K562 (cell line): ENCODE results near the gene CDKN1C. TPM values are rescaled to one million over a fixed set of nuclear protein-coding genes. Genes with fewer than 3 reads are reported as not detected.

ENCODE experiments used
- ATAC-seq: fragments of 200-7000 bp; cut with Tn5 transposase; 3 replicates; pipeline ENCODE4 v1.9.1; 2020; ENCODE audit warnings: moderate library complexity
- BruUV-seq: library from RNA; stranded (reverse); fragments of 400-500 nt; replicated peaks from 2 replicates; lab custom pipeline; 2021; lab: Mats Ljungman, UMichigan
- CTCF ChIA-PET: fragments of 300-600 bp; formaldehyde crosslinking; extraction: SDS; loops from one replicate; lab custom pipeline; 2021; ENCODE audit warnings: low intra/inter-chr PET ratio; lab: Yijun Ruan, JAX
- POLR2A ChIA-PET: fragments of 300-600, 350-650 bp; sonication (Branson Sonifier 250); formaldehyde crosslinking; extraction: SDS; loops from one replicate; lab custom pipeline; 2021; ENCODE audit warnings: antibody characterized with exemption, inconsistent platforms; lab: Yijun Ruan, JAX
- DNase-seq, 4 experiments: peaks; one replicate each; pipeline versions ENCODE4 v3.0.0 to v3.0.0-alpha.2; 2011 to 2018; ENCODE audit warnings: low spot score in 3 of 4, mixed read lengths in 3 of 4; ENCODE audit errors: extremely low read depth in 1 of 4
- FAIRE-seq: peaks from 2 replicates; lab custom pipeline; 2011; peaks lifted over from hg19 to GRCh38; lab: Jason Lieb, UNC
- H2AFZ ChIP-seq: 2 replicates; pipeline ENCODE4 v1.6.0; 2011; ENCODE audit warnings: low read depth, low read length, control low read depth, inconsistent platforms
- H3K27ac ChIP-seq: fragments of 200-600 bp; 3 replicates; pipeline ENCODE4 v1.8.0; 2011; ENCODE audit warnings: low read depth, mild to moderate bottlenecking, control low read depth, inconsistent platforms, low read length, moderate library complexity, mixed read lengths; ENCODE audit errors: extremely low read depth
- H3K27me3 ChIP-seq, 2 experiments: fragments of 300-600 bp in 1 of 2; 2 replicates in 1 of 2; 3 replicates in 1 of 2; pipeline versions ENCODE4 v1.6.0 to v1.8.0; 2011; ENCODE audit warnings: inconsistent platforms in 2 of 2, low read length in 2 of 2, mild to moderate bottlenecking in 1 of 2, mixed read lengths in 1 of 2, moderate library complexity in 1 of 2; ENCODE audit not compliant: control insufficient read depth in 2 of 2, insufficient read depth in 2 of 2
- H3K36me3 ChIP-seq: fragments of 300-600 bp; 3 replicates; pipeline ENCODE4 v1.8.0; 2011; ENCODE audit warnings: mild to moderate bottlenecking, low read length, inconsistent platforms; ENCODE audit not compliant: control insufficient read depth, insufficient read depth
- H3K4me1 ChIP-seq, 2 experiments: fragments of 200-600 bp in 1 of 2; replicated peaks in 1 of 2; 2 replicates in 1 of 2; 3 replicates in 1 of 2; pipeline versions ENCODE4 v1.5.1 to v1.8.0; 2011; ENCODE audit warnings: inconsistent platforms in 2 of 2, low read length in 2 of 2, mild to moderate bottlenecking in 1 of 2, mixed read lengths in 1 of 2, moderate library complexity in 1 of 2; ENCODE audit not compliant: control insufficient read depth in 2 of 2, insufficient read depth in 2 of 2
- H3K4me2 ChIP-seq: 2 replicates; pipeline ENCODE4 v1.6.1; 2011; ENCODE audit warnings: low read length, control low read depth, inconsistent platforms, mixed read lengths; ENCODE audit not compliant: insufficient read depth
- H3K4me3 ChIP-seq: fragments of 200-600 bp; sonication (generic), shearing (Covaris generic); 2 replicates; pipeline ENCODE4 v1.5.1; 2016; ENCODE audit warnings: control low read depth, inconsistent platforms
- H3K79me2 ChIP-seq: fragments of 200-600 bp; 3 replicates; pipeline ENCODE4 v1.8.0; 2011; ENCODE audit warnings: low read length, inconsistent platforms; ENCODE audit not compliant: control insufficient read depth, insufficient read depth
- H3K9ac ChIP-seq, 2 experiments: 2 replicates each; pipeline versions ENCODE4 v1.6.0 to v1.6.1; 2011; ENCODE audit warnings: low read depth in 2 of 2, low read length in 2 of 2, control low read depth in 1 of 2, inconsistent platforms in 1 of 2, mild to moderate bottlenecking in 1 of 2, mixed read lengths in 1 of 2; ENCODE audit not compliant: insufficient read depth in 1 of 2
- H3K9me1 ChIP-seq: one replicate; pipeline ENCODE4 v1.6.0; 2011; ENCODE audit warnings: inconsistent platforms, mild to moderate bottlenecking, low read length, moderate library complexity; ENCODE audit not compliant: control insufficient read depth, insufficient read depth
- H3K9me3 ChIP-seq: replicated peaks from 2 replicates; pipeline ENCODE4 v1.5.1; 2011; ENCODE audit warnings: low read depth, low read length, inconsistent platforms; ENCODE audit not compliant: control insufficient read depth, insufficient read depth
- H4K20me1 ChIP-seq: replicated peaks from 2 replicates; pipeline ENCODE4 v1.6.1; 2011; ENCODE audit warnings: low read length, inconsistent platforms, mixed read lengths; ENCODE audit not compliant: control insufficient read depth, insufficient read depth
- BRF1 ChIP-seq: IDR thresholded peaks from 3 replicates; pipeline ENCODE4 v1.6.1; 2011; ENCODE audit warnings: borderline replicate concordance, mild to moderate bottlenecking; ENCODE audit not compliant: insufficient read length; ENCODE audit errors: extremely low read depth
- JUN ChIP-seq, 2 experiments: sonication (generic) in 1 of 2; formaldehyde crosslinking in 1 of 2; IDR thresholded peaks; 2 replicates each; pipeline versions ENCODE4 v1.6.1 to v1.8.0; 2012 to 2022; ENCODE audit warnings: borderline replicate concordance in 2 of 2, mild to moderate bottlenecking in 2 of 2, improper control_type of control experiment in 1 of 2, low read depth in 1 of 2, low read length in 1 of 2, missing genetic modification reagents in 1 of 2
- MLX ChIP-seq, 2 experiments: fragments of 450-650 bp in 1 of 2; sonication (generic) in 1 of 2; formaldehyde crosslinking; conservative IDR thresholded peaks; 2 replicates each; pipeline versions ENCODE4 v1.4.0 to v1.8.1; 2020 to 2022; ENCODE audit warnings: mild to moderate bottlenecking in 1 of 2, missing genetic modification reagents in 1 of 2
- NFIC ChIP-seq: fragments of 450-650 bp; IDR thresholded peaks from 2 replicates; pipeline ENCODE4 v1.6.1; 2017; ENCODE audit warnings: mild to moderate bottlenecking, inconsistent platforms
- RBFOX2 ChIP-seq: fragments of 200-400 bp; formaldehyde crosslinking; IDR thresholded peaks from 2 replicates; pipeline ENCODE4 v1.6.1; 2017; ENCODE audit warnings: low read depth, mild to moderate bottlenecking, low read length, moderate library complexity
- SFPQ ChIP-seq: fragments of 200-400 bp; formaldehyde crosslinking; IDR thresholded peaks from 2 replicates; pipeline ENCODE4 v1.6.1; 2017; ENCODE audit warnings: mild to moderate bottlenecking, low read depth, low read length, moderate library complexity
- SMAD2 ChIP-seq: fragments of 150-350 bp; IDR thresholded peaks from 2 replicates; pipeline ENCODE4 v1.6.1; 2014; ENCODE audit warnings: low read depth, mild to moderate bottlenecking, low read length
- WGBS: fragments of 100-300 bp; shearing (Covaris generic); methylation state at CpG from one replicate; pipeline ENCODE4 v1.1.6; 2016; ENCODE audit warnings: low coverage, mixed read lengths; ENCODE audit not compliant: insufficient coverage; ENCODE audit errors: missing lambda C conversion rate; 5-methylcytosine and 5-hydroxymethylcytosine counted together
- in situ Hi-C: fragments of 300-500 bp; cut with MboI; formaldehyde crosslinking; loops from 4 replicates; pipeline ENCODE4 v1.15.0; 2018; ENCODE audit warnings: inconsistent platforms, mixed read lengths
- intact Hi-C: fragments of 100-400 bp; cut with micrococcal nuclease; formaldehyde crosslinking; loops from 2 replicates; pipeline ENCODE4 v1.14.2; 2022
- polyA plus RNA-seq, 8 experiments: library from polyadenylated mRNA; depleted of rRNA in 4 of 8; stranded (reverse) in 5 of 8; unstranded in 3 of 8; fragments of >200 nt; fragmentation: Nextera tagmentation in 2 of 8; fragmentation: Illumina TruSeq in 1 of 8; extraction: Ambion mirVana in 2 of 8; extraction: Trizol in 1 of 8; gene quantifications; 2 replicates each; pipeline versions ENCODE4 v1.2.1 to v1.2.3, GENCODE V29; 2011 to 2014; ENCODE audit warnings: inconsistent platforms in 1 of 8, missing spikeins in 1 of 8
- total RNA-seq, 7 experiments: library from RNA; depleted of rRNA in 6 of 7; stranded (reverse); fragments of >200 nt in 6 of 7; fragmentation: Illumina TruSeq in 2 of 7; extraction: Trizol in 2 of 7; gene quantifications; 2 replicates each; pipeline versions ENCODE4 v1.2.1 to v1.2.3, GENCODE V29; 2011 to 2021; ENCODE audit warnings: low replicate concordance in 1 of 7

Gene CDKN1C
- total and polyA plus RNA-seq, 9 of the 15 experiments (the other 6 are each of a cell fraction or from before 2014, with no cell fraction given): 2.8 to 21.1 (median 9.3) TPM

- TF ChIP-seq SFPQ (no peak), SMAD2 (no peak), MLX (CRISPR knock-in tag; conservative IDR thresholded peaks at IDR 0.05) (no peak), RBFOX2 (no peak), BRF1 (no peak)
Observed at GRCh38 chr11:2877474-2877873, 8.1 kb downstream of the CDKN1C start (continued).

GRCh38 chr11:2874963-2875362 is 10.6 kb downstream of the CDKN1C start:
- intact Hi-C loops: no loop called here
- no peak for FAIRE-seq
- Histone ChIP-seq H3K27me3 (peaks cover 0 to 7% of the 10 kb centered on the region in 2 experiments; a peak in 1 of 5 replicates), H3K9ac (no peak overlapping the region), H4K20me1 (no peaks in the 10 kb centered on the region), H3K4me3 (no peak overlapping the region), H3K4me1 (peaks cover 0 to 15% of the 10 kb centered on the region in 2 experiments; a peak in 1 of 5 replicates), H3K36me3 (no peaks in the 10 kb centered on the region), H3K79me2 (no peaks in the 10 kb centered on the region), H2AFZ (no peak overlapping the region), H3K9me1 (no peaks in the 10 kb centered on the region), H3K27ac (no peak overlapping the region), H3K4me2 (no peak overlapping the region), H3K9me3 (peaks cover 6% of the 10 kb centered on the region)
- in situ Hi-C loops: no loop called here
- ATAC-seq: peak; percentile 43; the same call in 1 of the 3 replicates
- TF ChIP-seq JUN (IDR thresholded peaks at IDR 0.05; ENCODE audit: borderline replicate concordance, low read depth, low read length) (no peak), JUN (CRISPR knock-in tag; IDR thresholded peaks at IDR 0.05; ENCODE audit: borderline replicate concordance) (no peak), NFIC (0 out of 2 replicates have a peak, but pooled peaks have one; percentile 10)
- 44% methylated on average over 10 of the region's 10 CpGs for WGBS
- BruUV-seq: no TSS peak
- no peak for DNase-seq
- ChIA-PET POLR2A (interaction anchor here (0.6 to 0.7 kb wide), 2 partner anchors 291 to 598 kb away, joined by 3 to 4 read pairs; no protein-coding TSS in a partner anchor), CTCF (no interaction called here)
